MCF 10A (cell line): ENCODE data around the gene HSCB. TPM values are rescaled to one million over a fixed set of nuclear protein-coding genes. Genes with fewer than 3 reads are reported as not detected.

ENCODE experiments used
- BruUV-seq: library from RNA; stranded (reverse); fragments of 400-500 nt; replicated peaks from 2 replicates; lab custom pipeline; 2021; lab: Mats Ljungman, UMichigan
- CTCF ChIA-PET: fragments of 300-600 bp; sonication (Branson Sonifier 250); formaldehyde crosslinking; extraction: SDS; loops from one replicate; lab custom pipeline; 2021; ENCODE audit warnings: antibody characterized with exemption, inconsistent platforms; lab: Yijun Ruan, JAX
- POLR2A ChIA-PET: fragments of 300-600, 350-650 bp; sonication (Branson Sonifier 250); formaldehyde crosslinking; extraction: SDS; loops from one replicate; lab custom pipeline; 2020; ENCODE audit warnings: antibody characterized with exemption, inconsistent platforms; lab: Yijun Ruan, JAX
- DNase-seq: peaks from one replicate; pipeline ENCODE4 v3.0.0-alpha.2; 2018; ENCODE audit not compliant: unreplicated experiment
- H3K27ac Mint-ChIP-seq: one replicate; pipeline ENCODE4 v1.8.0; 2022; ENCODE audit warnings: mild to moderate bottlenecking, low read depth, mixed read lengths; ENCODE audit not compliant: unreplicated experiment
- H3K27me3 Mint-ChIP-seq: one replicate; pipeline ENCODE4 v1.8.0; 2022; ENCODE audit warnings: mixed read lengths; ENCODE audit not compliant: insufficient read depth, unreplicated experiment
- H3K36me3 Mint-ChIP-seq: one replicate; pipeline ENCODE4 v1.8.0; 2022; ENCODE audit warnings: mild to moderate bottlenecking, moderate library complexity, mixed read lengths; ENCODE audit not compliant: insufficient read depth, unreplicated experiment
- H3K4me1 Mint-ChIP-seq: one replicate; pipeline ENCODE4 v1.8.0; 2022; ENCODE audit warnings: mixed read lengths; ENCODE audit not compliant: insufficient read depth, unreplicated experiment
- H3K4me3 Mint-ChIP-seq: one replicate; pipeline ENCODE4 v1.8.0; 2022; ENCODE audit warnings: mild to moderate bottlenecking, moderate library complexity, mixed read lengths; ENCODE audit not compliant: unreplicated experiment
- H3K9me3 Mint-ChIP-seq: one replicate; pipeline ENCODE4 v1.8.0; 2022; ENCODE audit warnings: mixed read lengths; ENCODE audit not compliant: unreplicated experiment
- CTCF ChIP-seq: fragments of 200-600 bp; IDR thresholded peaks from one replicate; pipeline ENCODE4 v1.8.0; 2022; ENCODE audit warnings: antibody characterized with exemption, mild to moderate bottlenecking; ENCODE audit not compliant: unreplicated experiment
- intact Hi-C: fragments of 100-400 bp; cut with micrococcal nuclease; formaldehyde crosslinking; loops from 2 replicates; pipeline ENCODE4 v1.14.1; 2022
- total RNA-seq: library from RNA; stranded (reverse); gene quantifications from 2 replicates; pipeline ENCODE4 v1.2.3, GENCODE V29; 2022

HSCB gene
- total RNA-seq, 1 experiment from 2014 or later: 19.3 TPM

- BruUV-seq: no TSS peak
- ChIA-PET CTCF (no interaction called here), POLR2A (no interaction called here)
- Mint-ChIP-seq H3K4me3 (no peak overlapping the region), H3K36me3 (peaks cover 27% of the 10 kb centered on the region), H3K27ac (no peak overlapping the region), H3K27me3 (no peaks in the 10 kb centered on the region), H3K9me3 (no peaks in the 10 kb centered on the region), H3K4me1 (no peaks in the 10 kb centered on the region)
- TF ChIP-seq CTCF: no peak
- intact Hi-C loops: no loop called here
- no peak for DNase-seq
These were observed 38.4 kb upstream of the HSCB start for GRCh38 chr22:28703436-28703835.

- Mint-ChIP-seq H3K27ac (peak overlapping the region; percentile 49), H3K27me3 (no peaks in the 10 kb centered on the region), H3K36me3 (peaks cover 20% of the 10 kb centered on the region), H3K9me3 (no peaks in the 10 kb centered on the region), H3K4me3 (no peak overlapping the region), H3K4me1 (peaks cover 17% of the 10 kb centered on the region)
- no TSS peak for BruUV-seq
- ChIA-PET CTCF (interaction anchor here (0.6 to 0.9 kb wide), 2 partner anchors 9 to 1388 kb away, joined by 3 read pairs; no protein-coding TSS in a partner anchor), POLR2A (interaction anchor here (0.7 kb wide), 1 partner anchor 324 kb away, joined by 3 read pairs; no protein-coding TSS in a partner anchor)
- DNase-seq: no peak
- intact Hi-C loops: no loop called here
- TF ChIP-seq CTCF: no peak
These were observed 35.0 kb upstream of the HSCB start for GRCh38 chr22:28706845-28707244.

GRCh38 chr22:28710107-28710506 lies 31.7 kb upstream of the HSCB start:
- intact Hi-C loops: loop anchor here (1.0 kb wide), 1 partner anchor 90 kb away; the partner anchor contains the start of gene XBP1
- BruUV-seq: TSS peak; percentile 67
- Mint-ChIP-seq H3K4me3 (peak overlapping the region; percentile 14), H3K36me3 (peaks cover 14% of the 10 kb centered on the region), H3K27ac (peak overlapping the region; percentile 79), H3K9me3 (no peaks in the 10 kb centered on the region), H3K4me1 (peaks cover 29% of the 10 kb centered on the region), H3K27me3 (no peaks in the 10 kb centered on the region)
- TF ChIP-seq CTCF: no peak
- ChIA-PET POLR2A (interaction anchor here (0.7 to 4.6 kb wide), 4 partner anchors 31 to 762 kb away, joined by 3 to 24 read pairs (median 6); partner anchors contain the start of genes CCDC117, CHEK2, HSCB and XBP1), CTCF (interaction anchor here (0.5 to 0.7 kb wide), 3 partner anchors 11 to 690 kb away, joined by 3 read pairs; no protein-coding TSS in a partner anchor)
- peak; percentile 20 for DNase-seq

- Mint-ChIP-seq H3K36me3 (peaks cover 16% of the 10 kb centered on the region), H3K4me1 (peaks cover 29% of the 10 kb centered on the region), H3K27me3 (no peaks in the 10 kb centered on the region), H3K27ac (peak overlapping the region; percentile 79), H3K4me3 (peak overlapping the region; percentile 14), H3K9me3 (no peaks in the 10 kb centered on the region)
- POLR2A ChIA-PET: interaction anchor here (1.5 to 4.6 kb wide), 3 partner anchors 31 to 89 kb away, joined by 4 to 24 read pairs (median 9); partner anchors contain the start of genes CCDC117, CHEK2, HSCB and XBP1
- CTCF ChIA-PET: interaction anchor here (0.6 to 0.7 kb wide), 2 partner anchors 11 to 690 kb away, joined by 3 read pairs; no protein-coding TSS in a partner anchor
- TSS peak; percentile 63 for BruUV-seq
- intact Hi-C loops: loop anchor here (1.0 kb wide), 1 partner anchor 90 kb away; the partner anchor contains the start of gene XBP1
- DNase-seq: peak; percentile 50
- TF ChIP-seq CTCF: no peak
These were observed 31.2 kb upstream of the HSCB start for GRCh38 chr22:28710576-28711191.
